Measurements from ENCODE around the gene GSK3B. TPM values are rescaled to one million over a fixed set of nuclear protein-coding genes. Genes with fewer than 3 reads are reported as not detected.

The GSK3B gene
- polyA plus RNA-seq, 4 donors: 13.5 to 32.2 (median 21.2) TPM

GRCh38 chr3:120049072-120049471 is 45.2 kb downstream of the GSK3B start:
- peaks cover 2 to 18% of the 10 kb centered on the region in 2 donors for H3K9me3 ChIP-seq (ENCODE audit: control insufficient read depth in 2 of 2, insufficient read depth in 1 of 2, low read depth in 1 of 2, low read length in 1 of 2)
- DNase-seq (no peak), FAIRE-seq (no peak)
- no peaks in the 10 kb centered on the region for H3K27me3 ChIP-seq (ENCODE audit: control insufficient read depth in 3 of 3, insufficient read depth in 3 of 3, low read length in 3 of 3)
- no peaks in the 10 kb centered on the region for H3K36me3 ChIP-seq (ENCODE audit: control insufficient read depth in 3 of 3, insufficient read depth in 2 of 3, low read depth in 1 of 3, low read length in 3 of 3)
- 36 to 83% (median 63%) methylated on average over 2 of the region's 2 CpGs for WGBS, 3 donors
- H3K4me1 ChIP-seq (ENCODE audit: control insufficient read depth in 3 of 3, insufficient read depth in 2 of 3, low read depth in 1 of 3, low read length in 2 of 3): peaks cover 0 to 9% (median 5%) of the 10 kb centered on the region in 3 donors
- H3K4me3 ChIP-seq (ENCODE audit: low read depth in 1 of 3, low read length in 3 of 3): no peak overlapping the region
- H3K27ac ChIP-seq (ENCODE audit: low read depth in 1 of 3, low read length in 2 of 3): no peak overlapping the region

DNA sequence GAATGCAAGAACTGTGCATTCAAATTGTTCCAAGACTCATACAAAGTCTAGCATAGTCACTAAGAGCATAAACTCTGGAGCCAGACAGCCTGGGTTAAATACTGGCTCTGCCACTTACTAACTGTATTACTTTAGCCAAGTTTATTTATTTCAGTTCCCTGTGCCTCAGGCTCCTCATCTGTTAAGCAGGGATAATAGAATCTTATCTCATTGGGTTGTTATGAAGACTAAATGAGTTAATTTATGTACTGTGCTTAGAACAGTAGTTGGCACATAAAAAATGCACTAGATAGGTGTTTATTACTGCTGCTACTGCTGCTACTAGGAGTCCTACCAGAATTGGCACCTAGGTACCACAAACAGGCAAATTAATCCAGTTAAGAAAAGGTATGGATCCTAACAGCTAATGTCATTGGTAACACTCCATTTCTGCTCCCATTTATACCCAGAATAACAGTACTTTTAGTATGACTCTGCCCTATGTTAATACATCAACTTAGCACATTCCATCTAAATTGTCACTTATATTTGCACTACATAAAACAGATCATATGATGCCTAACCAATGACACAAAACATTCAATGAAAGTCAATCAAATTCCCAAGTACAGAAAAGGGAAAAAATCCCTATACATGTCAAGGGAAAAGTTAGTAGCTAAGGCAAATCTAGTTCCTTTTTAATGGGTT is 45.7 kb downstream of the GSK3B start:
- H3K27ac ChIP-seq (ENCODE audit: low read depth in 1 of 3, low read length in 2 of 3): no peak overlapping the region
- no peak overlapping the region for H3K4me3 ChIP-seq (ENCODE audit: low read depth in 1 of 3, low read length in 3 of 3)
- peaks cover 0 to 9% (median 5%) of the 10 kb centered on the region in 3 donors for H3K4me1 ChIP-seq (ENCODE audit: control insufficient read depth in 3 of 3, insufficient read depth in 2 of 3, low read depth in 1 of 3, low read length in 2 of 3)
- H3K36me3 ChIP-seq (ENCODE audit: control insufficient read depth in 3 of 3, insufficient read depth in 2 of 3, low read depth in 1 of 3, low read length in 3 of 3): no peaks in the 10 kb centered on the region
- FAIRE-seq: no peak
- H3K27me3 ChIP-seq (ENCODE audit: control insufficient read depth in 3 of 3, insufficient read depth in 3 of 3, low read length in 3 of 3): no peaks in the 10 kb centered on the region
- DNase-seq: no peak
- peaks cover 2 to 22% of the 10 kb centered on the region in 2 donors for H3K9me3 ChIP-seq (ENCODE audit: control insufficient read depth in 2 of 2, insufficient read depth in 1 of 2, low read depth in 1 of 2, low read length in 1 of 2)

GRCh38 chr3:120047686-120048085 is 46.6 kb downstream of the GSK3B start:
- WGBS, 3 donors: 84 to 86% (median 86%) methylated on average over 1 of the region's 1 CpG
- no peak for FAIRE-seq
- H3K36me3 ChIP-seq (ENCODE audit: control insufficient read depth in 3 of 3, insufficient read depth in 2 of 3, low read depth in 1 of 3, low read length in 3 of 3): no peaks in the 10 kb centered on the region
- DNase-seq: no peak
- no peak overlapping the region for H3K27ac ChIP-seq (ENCODE audit: low read depth in 1 of 3, low read length in 2 of 3)
- no peak overlapping the region for H3K4me3 ChIP-seq (ENCODE audit: low read depth in 1 of 3, low read length in 3 of 3)
- peaks cover 0 to 9% (median 5%) of the 10 kb centered on the region in 3 donors for H3K4me1 ChIP-seq (ENCODE audit: control insufficient read depth in 3 of 3, insufficient read depth in 2 of 3, low read depth in 1 of 3, low read length in 2 of 3)
- no peaks in the 10 kb centered on the region for H3K27me3 ChIP-seq (ENCODE audit: control insufficient read depth in 3 of 3, insufficient read depth in 3 of 3, low read length in 3 of 3)
- peaks cover 2 to 23% of the 10 kb centered on the region in 2 donors for H3K9me3 ChIP-seq (ENCODE audit: control insufficient read depth in 2 of 2, insufficient read depth in 1 of 2, low read depth in 1 of 2, low read length in 1 of 2)

- Histone ChIP-seq H3K27me3 (ENCODE audit: control insufficient read depth in 3 of 3, insufficient read depth in 3 of 3, low read length in 3 of 3) (no peaks in the 10 kb centered on the region), H3K36me3 (ENCODE audit: control insufficient read depth in 3 of 3, insufficient read depth in 2 of 3, low read depth in 1 of 3, low read length in 3 of 3) (peaks cover 0 to 13% (median 2%) of the 10 kb centered on the region in 3 donors), H3K27ac (ENCODE audit: low read depth in 1 of 3, low read length in 2 of 3) (no peak overlapping the region), H3K9me3 (ENCODE audit: control insufficient read depth in 2 of 2, insufficient read depth in 1 of 2, low read depth in 1 of 2, low read length in 1 of 2) (peaks cover 7 to 49% of the 10 kb centered on the region in 2 donors), H3K4me1 (ENCODE audit: control insufficient read depth in 3 of 3, insufficient read depth in 2 of 3, low read depth in 1 of 3, low read length in 2 of 3) (no peaks in the 10 kb centered on the region), H3K4me3 (ENCODE audit: low read depth in 1 of 3, low read length in 3 of 3) (no peak overlapping the region)
- DNase-seq (no peak), FAIRE-seq (no peak)
- 90 to 99% (median 98%) methylated on average over 8 of the region's 8 CpGs for WGBS, 3 donors
Observed at GRCh38 chr3:120040813-120041377, 53.4 kb downstream of the GSK3B start.

DNA sequence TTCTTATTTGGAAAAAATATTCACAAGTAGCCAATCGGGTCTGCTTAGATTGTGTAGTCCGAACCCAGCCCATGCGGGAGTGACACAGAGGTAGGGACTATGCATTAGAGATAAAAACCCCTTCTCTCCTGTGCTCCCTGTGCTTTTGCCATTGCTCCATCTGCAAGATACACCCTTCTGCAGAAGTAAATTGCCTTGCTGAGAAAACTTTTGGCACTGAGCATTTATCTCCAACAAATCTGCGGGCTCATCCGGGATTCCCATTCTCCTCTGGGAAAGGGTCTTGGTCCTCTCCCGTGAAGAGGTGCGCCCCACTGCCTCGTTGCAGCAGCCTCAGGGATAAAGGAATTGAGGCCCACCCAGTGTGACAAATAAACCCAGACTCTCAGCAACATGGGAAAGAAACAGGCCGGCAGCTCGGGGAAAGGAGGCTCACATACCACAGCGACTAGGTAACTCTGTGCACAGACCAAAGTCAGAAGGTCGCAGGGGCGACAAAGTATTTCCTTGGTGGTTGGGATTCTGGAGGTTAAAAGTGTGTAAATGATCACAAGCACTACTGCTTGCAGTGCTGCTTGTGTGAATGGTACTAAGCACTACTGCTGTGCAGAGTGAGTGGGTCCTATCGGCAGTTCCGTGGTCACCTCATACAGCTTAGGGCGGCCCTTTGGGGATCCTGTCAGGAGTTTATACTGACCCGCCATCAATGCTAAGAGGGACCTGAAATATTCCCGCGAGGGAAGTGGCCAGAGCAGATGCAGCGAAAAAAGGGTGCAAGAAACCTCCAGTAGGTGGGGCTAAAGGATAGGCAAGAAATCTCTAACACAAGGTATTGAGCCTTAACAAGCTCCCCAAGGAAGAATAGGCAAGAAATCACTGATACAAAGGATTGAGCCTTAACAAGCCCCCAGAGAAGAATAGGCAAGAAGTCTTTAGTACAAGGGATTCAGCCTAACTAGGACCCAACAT is 54.3 kb downstream of the GSK3B start:
- DNase-seq (no peak), FAIRE-seq (no peak)
- Histone ChIP-seq H3K36me3 (ENCODE audit: control insufficient read depth in 3 of 3, insufficient read depth in 2 of 3, low read depth in 1 of 3, low read length in 3 of 3) (peaks cover 0 to 13% (median 2%) of the 10 kb centered on the region in 3 donors), H3K4me3 (ENCODE audit: low read depth in 1 of 3, low read length in 3 of 3) (no peak overlapping the region), H3K9me3 (ENCODE audit: control insufficient read depth in 2 of 2, insufficient read depth in 1 of 2, low read depth in 1 of 2, low read length in 1 of 2) (peaks cover 5 to 42% of the 10 kb centered on the region in 2 donors), H3K27ac (ENCODE audit: low read depth in 1 of 3, low read length in 2 of 3) (no peak overlapping the region), H3K27me3 (ENCODE audit: control insufficient read depth in 3 of 3, insufficient read depth in 3 of 3, low read length in 3 of 3) (no peaks in the 10 kb centered on the region), H3K4me1 (ENCODE audit: control insufficient read depth in 3 of 3, insufficient read depth in 2 of 3, low read depth in 1 of 3, low read length in 2 of 3) (no peaks in the 10 kb centered on the region)
- WGBS, 3 donors: 95 to 98% (median 96%) methylated on average over 20 of the region's 20 CpGs

GRCh38 chr3:120033596-120033995 is 60.7 kb downstream of the GSK3B start:
- H3K27me3 ChIP-seq (ENCODE audit: control insufficient read depth in 3 of 3, insufficient read depth in 3 of 3, low read length in 3 of 3): no peaks in the 10 kb centered on the region
- peaks cover 0 to 3% (median 0%) of the 10 kb centered on the region in 3 donors for H3K4me1 ChIP-seq (ENCODE audit: control insufficient read depth in 3 of 3, insufficient read depth in 2 of 3, low read depth in 1 of 3, low read length in 2 of 3)
- DNase-seq (no peak), FAIRE-seq (no peak)
- H3K9me3 ChIP-seq (ENCODE audit: control insufficient read depth in 2 of 2, insufficient read depth in 1 of 2, low read depth in 1 of 2, low read length in 1 of 2): peaks cover 0 to 9% of the 10 kb centered on the region in 2 donors
- H3K4me3 ChIP-seq (ENCODE audit: low read depth in 1 of 3, low read length in 3 of 3): no peak overlapping the region
- no peak overlapping the region for H3K27ac ChIP-seq (ENCODE audit: low read depth in 1 of 3, low read length in 2 of 3)
- WGBS, 3 donors: 76 to 96% (median 89%) methylated on average over 4 of the region's 4 CpGs
- no peaks in the 10 kb centered on the region for H3K36me3 ChIP-seq (ENCODE audit: control insufficient read depth in 3 of 3, insufficient read depth in 2 of 3, low read depth in 1 of 3, low read length in 3 of 3)

DNA sequence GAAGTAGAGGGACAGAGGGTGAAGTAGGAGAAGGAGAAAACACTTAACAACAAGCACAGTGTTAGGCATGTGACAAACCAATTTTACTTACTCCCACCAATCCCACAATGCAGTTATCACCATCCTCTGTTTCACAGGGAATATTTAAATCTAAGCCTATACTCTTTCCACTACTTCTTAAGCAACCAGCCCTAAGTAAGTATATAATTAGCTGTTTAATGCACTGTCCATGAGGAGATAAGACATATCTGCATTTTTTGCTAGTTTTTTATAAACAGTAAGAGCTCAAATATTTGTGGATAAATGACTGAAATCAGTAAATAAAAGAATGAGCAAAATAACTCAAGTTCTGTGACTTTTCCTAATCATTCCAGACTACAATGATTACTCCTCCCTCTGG is 62.7 kb downstream of the GSK3B start:
- Histone ChIP-seq H3K27ac (ENCODE audit: low read depth in 1 of 3, low read length in 2 of 3) (no peak overlapping the region), H3K4me1 (ENCODE audit: control insufficient read depth in 3 of 3, insufficient read depth in 2 of 3, low read depth in 1 of 3, low read length in 2 of 3) (peaks cover 0 to 3% (median 0%) of the 10 kb centered on the region in 3 donors), H3K9me3 (ENCODE audit: control insufficient read depth in 2 of 2, insufficient read depth in 1 of 2, low read depth in 1 of 2, low read length in 1 of 2) (peaks cover 0 to 4% of the 10 kb centered on the region in 2 donors), H3K4me3 (ENCODE audit: low read depth in 1 of 3, low read length in 3 of 3) (no peak overlapping the region), H3K27me3 (ENCODE audit: control insufficient read depth in 3 of 3, insufficient read depth in 3 of 3, low read length in 3 of 3) (no peaks in the 10 kb centered on the region), H3K36me3 (ENCODE audit: control insufficient read depth in 3 of 3, insufficient read depth in 2 of 3, low read depth in 1 of 3, low read length in 3 of 3) (no peaks in the 10 kb centered on the region)
- no peak for DNase-seq
- no peak for FAIRE-seq

GRCh38 chr3:120029749-120030148 is 64.5 kb downstream of the GSK3B start:
- Histone ChIP-seq H3K27ac (ENCODE audit: low read depth in 1 of 3, low read length in 2 of 3) (no peak overlapping the region), H3K4me3 (ENCODE audit: low read depth in 1 of 3, low read length in 3 of 3) (no peak overlapping the region), H3K4me1 (ENCODE audit: control insufficient read depth in 3 of 3, insufficient read depth in 2 of 3, low read depth in 1 of 3, low read length in 2 of 3) (peaks cover 0 to 5% (median 0%) of the 10 kb centered on the region in 3 donors), H3K27me3 (ENCODE audit: control insufficient read depth in 3 of 3, insufficient read depth in 3 of 3, low read length in 3 of 3) (no peaks in the 10 kb centered on the region), H3K36me3 (ENCODE audit: control insufficient read depth in 3 of 3, insufficient read depth in 2 of 3, low read depth in 1 of 3, low read length in 3 of 3) (no peaks in the 10 kb centered on the region), H3K9me3 (ENCODE audit: control insufficient read depth in 2 of 2, insufficient read depth in 1 of 2, low read depth in 1 of 2, low read length in 1 of 2) (peaks cover 0 to 2% of the 10 kb centered on the region in 2 donors)
- DNase-seq (no peak), FAIRE-seq (no peak)
- WGBS, 3 donors: 99 to 100% (median 100%) methylated on average over 1 of the region's 1 CpG

Data from small intestine (tissue), 7 donors.